Naive B cell (primary cell): ENCODE measurements around the gene SMIM12. TPM values are rescaled to one million over a fixed set of nuclear protein-coding genes. Genes with fewer than 3 reads are reported as not detected.

Experiments
- ATAC-seq, 2 donors: fragments of 150-1000 bp; cut with Tn5 transposase; 2 replicates each; pipeline ENCODE4 v1.10.0; 2021; ENCODE audit warnings: low read depth in 2 of 2, mild to moderate bottlenecking in 2 of 2, moderate library complexity in 2 of 2
- DNase-seq: peaks from one replicate; pipeline ENCODE4 v3.0.0; 2022
- H3K27ac Mint-ChIP-seq, 6 donors: one replicate each; pipeline ENCODE4 v1.8.0; 2020 to 2022; ENCODE audit warnings: mild to moderate bottlenecking in 6 of 6, mixed read lengths in 6 of 6, moderate library complexity in 5 of 6, inconsistent platforms in 2 of 6
- H3K27me3 Mint-ChIP-seq, 3 donors: one replicate each; pipeline ENCODE4 v1.8.0; 2021 to 2022; ENCODE audit warnings: mixed read lengths in 3 of 3, mild to moderate bottlenecking in 1 of 3
- H3K36me3 Mint-ChIP-seq, 2 donors: one replicate each; pipeline ENCODE4 v1.8.0; 2020 to 2022; ENCODE audit warnings: mixed read lengths in 2 of 2, inconsistent platforms in 1 of 2, mild to moderate bottlenecking in 1 of 2
- H3K4me1 Mint-ChIP-seq, 3 donors: one replicate each; pipeline ENCODE4 v1.8.0; 2020 to 2022; ENCODE audit warnings: mixed read lengths in 3 of 3, inconsistent platforms in 1 of 3, mild to moderate bottlenecking in 1 of 3, moderate library complexity in 1 of 3
- H3K4me3 Mint-ChIP-seq, 8 donors: one replicate each; pipeline ENCODE4 v1.8.0; 2020 to 2022; ENCODE audit warnings: mild to moderate bottlenecking in 8 of 8, mixed read lengths in 8 of 8, moderate library complexity in 8 of 8, inconsistent platforms in 2 of 8
- H3K9me3 Mint-ChIP-seq, 7 donors: one replicate each; pipeline ENCODE4 v1.8.0; 2020 to 2022; ENCODE audit warnings: mixed read lengths in 7 of 7, mild to moderate bottlenecking in 5 of 7, inconsistent platforms in 2 of 7, moderate library complexity in 1 of 7
- polyA plus RNA-seq, 6 donors: library from polyadenylated mRNA; unstranded; fragments of 300-500 nt; fragmentation: Illumina TruSeq; gene quantifications; one replicate each; pipeline ENCODE4 v1.2.3, GENCODE V29; 2021; ENCODE audit warnings: low read depth in 6 of 6

Gene SMIM12
- 100 to 1,000 TPM in 1 of 6 donors, 10 to 100 TPM in 5; 66.8 to 124 (median 73.1) TPM for polyA plus RNA-seq

GRCh38 chr1:34859446-34860200 is at the start of gene SMIM12:
SMIM12 (minus strand) TSS chr1:34859749; CDS start chr1:34855977, 3,772 bp downstream.
- Mint-ChIP-seq H3K27me3 (no peaks in the 10 kb centered on the region), H3K27ac (peak within 1 kb of the TSS; percentile 68 to 96 (median 91)), H3K4me3 (peak within 1 kb of the TSS; percentile 89 to 97 (median 94)), H3K4me1 (peaks cover 30 to 48% (median 37%) of the 10 kb centered on the region in 3 donors), H3K36me3 (peaks cover 0 to 3% of the 10 kb centered on the region in 2 donors), H3K9me3 (peaks cover 0 to 2% (median 0%) of the 10 kb centered on the region in 7 donors)
- DNase-seq = peak; percentile 84
- ATAC-seq = peak; percentile 95 to 98

- Mint-ChIP-seq H3K27me3 (peaks cover 0 to 8% (median 0%) of the 10 kb centered on the region in 3 donors), H3K36me3 (peaks cover 0 to 19% of the 10 kb centered on the region in 2 donors), H3K4me3 (no peak overlapping the region), H3K4me1 (peaks cover 0 to 13% (median 7%) of the 10 kb centered on the region in 3 donors), H3K9me3 (peaks cover 0 to 10% (median 0%) of the 10 kb centered on the region in 7 donors), H3K27ac (peak overlapping the region in 2 of 6 donors; percentile 41 to 61)
- ATAC-seq = no peak
- DNase-seq = no peak
These were observed 48.8 kb upstream of the SMIM12 start for GRCh38 chr1:34908369-34908768.

GRCh38 chr1:34907487-34908090 is 48.0 kb upstream of the SMIM12 start:
- H3K36me3 Mint-ChIP-seq = peaks cover 0 to 19% of the 10 kb centered on the region in 2 donors
- peaks cover 0 to 8% (median 0%) of the 10 kb centered on the region in 3 donors for H3K27me3 Mint-ChIP-seq
- H3K9me3 Mint-ChIP-seq = peaks cover 0 to 10% (median 0%) of the 10 kb centered on the region in 7 donors
- no peak for DNase-seq
- H3K4me1 Mint-ChIP-seq = peaks cover 0 to 13% (median 7%) of the 10 kb centered on the region in 3 donors
- no peak overlapping the region for H3K27ac Mint-ChIP-seq
- H3K4me3 Mint-ChIP-seq = no peak overlapping the region
- no peak for ATAC-seq

GRCh38 chr1:34906756-34907155 is 47.2 kb upstream of the SMIM12 start:
- H3K36me3 Mint-ChIP-seq = peaks cover 0 to 19% of the 10 kb centered on the region in 2 donors
- H3K9me3 Mint-ChIP-seq = peaks cover 0 to 10% (median 0%) of the 10 kb centered on the region in 7 donors
- H3K4me3 Mint-ChIP-seq = no peak overlapping the region
- H3K27ac Mint-ChIP-seq = peak overlapping the region in 1 of 6 donors; percentile 79
- peaks cover 0 to 8% (median 0%) of the 10 kb centered on the region in 3 donors for H3K27me3 Mint-ChIP-seq
- H3K4me1 Mint-ChIP-seq = peaks cover 1 to 18% (median 7%) of the 10 kb centered on the region in 3 donors
- ATAC-seq = no peak
- no peak for DNase-seq

- Mint-ChIP-seq H3K27me3 (peaks cover 0 to 8% (median 0%) of the 10 kb centered on the region in 3 donors), H3K27ac (peak overlapping the region in 2 of 6 donors; percentile 18 to 79), H3K9me3 (peaks cover 0 to 10% (median 0%) of the 10 kb centered on the region in 7 donors), H3K4me1 (peaks cover 6 to 22% (median 7%) of the 10 kb centered on the region in 3 donors), H3K4me3 (no peak overlapping the region), H3K36me3 (peaks cover 0 to 19% of the 10 kb centered on the region in 2 donors)
- ATAC-seq (no peak), DNase-seq (no peak)
These were observed 46.7 kb upstream of the SMIM12 start for GRCh38 chr1:34906222-34906621.

GRCh38 chr1:34905098-34905459 is 45.5 kb upstream of the SMIM12 start:
- DNase-seq (no peak), ATAC-seq (no peak)
- H3K9me3 Mint-ChIP-seq = peaks cover 0 to 6% (median 0%) of the 10 kb centered on the region in 7 donors
- no peak overlapping the region for H3K27ac Mint-ChIP-seq
- peaks cover 0 to 13% of the 10 kb centered on the region in 2 donors for H3K36me3 Mint-ChIP-seq
- peaks cover 0 to under 1% (median 0%) of the 10 kb centered on the region in 3 donors for H3K27me3 Mint-ChIP-seq
- no peak overlapping the region for H3K4me3 Mint-ChIP-seq
- H3K4me1 Mint-ChIP-seq = peaks cover 13 to 23% (median 16%) of the 10 kb centered on the region in 3 donors

GRCh38 chr1:34904236-34905097 is 44.9 kb upstream of the SMIM12 start:
- Mint-ChIP-seq H3K9me3 (peaks cover 0 to 6% (median 0%) of the 10 kb centered on the region in 7 donors), H3K27ac (no peak overlapping the region), H3K4me1 (peaks cover 13 to 23% (median 16%) of the 10 kb centered on the region in 3 donors), H3K4me3 (no peak overlapping the region), H3K27me3 (no peaks in the 10 kb centered on the region), H3K36me3 (peaks cover 0 to 13% of the 10 kb centered on the region in 2 donors)
- ATAC-seq = no peak
- DNase-seq = no peak

GRCh38 chr1:34901919-34902318 is 42.4 kb upstream of the SMIM12 start:
- Mint-ChIP-seq H3K27ac (peak overlapping the region in 2 of 6 donors; percentile 65 to 90), H3K4me3 (no peak overlapping the region), H3K36me3 (peaks cover 0 to 9% of the 10 kb centered on the region in 2 donors), H3K27me3 (no peaks in the 10 kb centered on the region), H3K4me1 (peaks cover 9 to 15% (median 13%) of the 10 kb centered on the region in 3 donors), H3K9me3 (no peaks in the 10 kb centered on the region)
- ATAC-seq (no peak), DNase-seq (no peak)

GRCh38 chr1:34900775-34901502 is 41.4 kb upstream of the SMIM12 start:
- H3K9me3 Mint-ChIP-seq = no peaks in the 10 kb centered on the region
- no peaks in the 10 kb centered on the region for H3K27me3 Mint-ChIP-seq
- DNase-seq = no peak
- peak overlapping the region in 1 of 6 donors; percentile 90 for H3K27ac Mint-ChIP-seq
- no peak overlapping the region for H3K4me3 Mint-ChIP-seq
- no peaks in the 10 kb centered on the region for H3K36me3 Mint-ChIP-seq
- H3K4me1 Mint-ChIP-seq = peaks cover 9 to 15% (median 13%) of the 10 kb centered on the region in 3 donors
- no peak for ATAC-seq

- DNase-seq (no peak), ATAC-seq (no peak)
- Mint-ChIP-seq H3K27ac (peak overlapping the region in 2 of 6 donors; percentile 33 to 62), H3K36me3 (no peaks in the 10 kb centered on the region), H3K9me3 (no peaks in the 10 kb centered on the region), H3K27me3 (no peaks in the 10 kb centered on the region), H3K4me3 (no peak overlapping the region), H3K4me1 (peaks cover 9 to 15% (median 13%) of the 10 kb centered on the region in 3 donors)
These were observed 40.4 kb upstream of the SMIM12 start for GRCh38 chr1:34899906-34900305.

- Mint-ChIP-seq H3K27me3 (no peaks in the 10 kb centered on the region), H3K9me3 (no peaks in the 10 kb centered on the region), H3K4me3 (no peak overlapping the region), H3K4me1 (peaks cover 9 to 15% (median 13%) of the 10 kb centered on the region in 3 donors), H3K27ac (no peak overlapping the region), H3K36me3 (peaks cover 0 to 1% of the 10 kb centered on the region in 2 donors)
- ATAC-seq (no peak), DNase-seq (no peak)
These were observed 39.9 kb upstream of the SMIM12 start for GRCh38 chr1:34899471-34899870.

GRCh38 chr1:34898330-34898761 is 38.8 kb upstream of the SMIM12 start:
- Mint-ChIP-seq H3K9me3 (peaks cover 0 to 3% (median 2%) of the 10 kb centered on the region in 7 donors), H3K4me1 (peaks cover 9 to 15% (median 13%) of the 10 kb centered on the region in 3 donors), H3K27ac (peak overlapping the region in 1 of 6 donors; percentile 86), H3K36me3 (peaks cover 0 to 6% of the 10 kb centered on the region in 2 donors), H3K27me3 (no peaks in the 10 kb centered on the region), H3K4me3 (no peak overlapping the region)
- no peak for ATAC-seq
- DNase-seq = no peak
